ENCODE results near the gene BRD3OS. TPM values are rescaled to one million over a fixed set of nuclear protein-coding genes. Genes with fewer than 3 reads are reported as not detected.
A peak's percentile ranks its signal among the peaks of the same experiment; 100 is the strongest.

BRD3OS gene
- total RNA-seq, 1 donor from 2014 or later, result 14.3 TPM

- no peak for TF ChIP-seq CTCF (IDR thresholded peaks at IDR 0.05; ENCODE audit: unreplicated experiment)
- Mint-ChIP-seq H3K36me3 (peaks cover 7% of the 10 kb centered on the region), H3K27me3 (ENCODE audit: low read depth) (no peaks in the 10 kb centered on the region), H3K4me1 (peaks cover 23% of the 10 kb centered on the region), H3K27ac (no peak overlapping the region), H3K4me3 (no peak overlapping the region), H3K9me3 (no peaks in the 10 kb centered on the region)
- DNase-seq (ENCODE audit: low spot score in 2 of 2, unreplicated experiment in 2 of 2), result peak in 1 of 2 experiments; percentile 15
These were observed 28.9 kb downstream of the BRD3OS start for GRCh38 chr9:134053941-134054761.

GRCh38 chr9:134054891-134055811 lies 29.9 kb downstream of the BRD3OS start:
- peaks cover 23% of the 10 kb centered on the region for H3K4me1 Mint-ChIP-seq
- TF ChIP-seq CTCF (IDR thresholded peaks at IDR 0.05; ENCODE audit: unreplicated experiment), result no peak
- H3K4me3 Mint-ChIP-seq, result no peak overlapping the region
- H3K27ac Mint-ChIP-seq, result peak overlapping the region; percentile 21
- H3K9me3 Mint-ChIP-seq, result no peaks in the 10 kb centered on the region
- peaks cover 7% of the 10 kb centered on the region for H3K36me3 Mint-ChIP-seq
- DNase-seq (ENCODE audit: low spot score in 2 of 2, unreplicated experiment in 2 of 2), result peak in 1 of 2 experiments; percentile 8
- H3K27me3 Mint-ChIP-seq (ENCODE audit: low read depth), result no peaks in the 10 kb centered on the region

GRCh38 chr9:134055981-134056461 lies 30.7 kb downstream of the BRD3OS start:
- Mint-ChIP-seq H3K27me3 (ENCODE audit: low read depth) (no peaks in the 10 kb centered on the region), H3K4me3 (no peak overlapping the region), H3K4me1 (peaks cover 23% of the 10 kb centered on the region), H3K27ac (peak overlapping the region; percentile 48), H3K36me3 (peaks cover 6% of the 10 kb centered on the region), H3K9me3 (no peaks in the 10 kb centered on the region)
- TF ChIP-seq CTCF (IDR thresholded peaks at IDR 0.05; ENCODE audit: unreplicated experiment), result no peak
- DNase-seq (ENCODE audit: low spot score in 2 of 2, unreplicated experiment in 2 of 2), result peak in 1 of 2 experiments; percentile 17

- Mint-ChIP-seq H3K4me3 (no peak overlapping the region), H3K27ac (peak overlapping the region; percentile 59), H3K9me3 (no peaks in the 10 kb centered on the region), H3K27me3 (ENCODE audit: low read depth) (no peaks in the 10 kb centered on the region), H3K4me1 (peaks cover 25% of the 10 kb centered on the region), H3K36me3 (no peaks in the 10 kb centered on the region)
- TF ChIP-seq CTCF (IDR thresholded peaks at IDR 0.05; ENCODE audit: unreplicated experiment), result no peak
- DNase-seq (ENCODE audit: low spot score in 2 of 2, unreplicated experiment in 2 of 2), result peak in 1 of 2 experiments; percentile 16
These were observed 31.4 kb downstream of the BRD3OS start for GRCh38 chr9:134056483-134057306.

- no peaks in the 10 kb centered on the region for H3K36me3 Mint-ChIP-seq
- no peaks in the 10 kb centered on the region for H3K9me3 Mint-ChIP-seq
- DNase-seq (ENCODE audit: low spot score in 2 of 2, unreplicated experiment in 2 of 2), result peak in 1 of 2 experiments; percentile 9
- no peak overlapping the region for H3K4me3 Mint-ChIP-seq
- peak overlapping the region; percentile 59 for H3K27ac Mint-ChIP-seq
- H3K4me1 Mint-ChIP-seq, result peaks cover 29% of the 10 kb centered on the region
- TF ChIP-seq CTCF (IDR thresholded peaks at IDR 0.05; ENCODE audit: unreplicated experiment), result no peak
- H3K27me3 Mint-ChIP-seq (ENCODE audit: low read depth), result no peaks in the 10 kb centered on the region
These were observed 32.0 kb downstream of the BRD3OS start for GRCh38 chr9:134057307-134057657.
